PC-3 (cell line): ENCODE data around the gene SLC25A18. TPM values are rescaled to one million over a fixed set of nuclear protein-coding genes. Genes with fewer than 3 reads are reported as not detected.

Experiments
- ATAC-seq: fragments of 200-7000 bp; cut with Tn5 transposase; 2 replicates; pipeline ENCODE4 v1.9.1; 2020; ENCODE audit warnings: mild to moderate bottlenecking, moderate library complexity
- BruUV-seq: library from RNA; stranded (reverse); fragments of 400-500 nt; replicated peaks from 2 replicates; lab custom pipeline; 2021; lab: Mats Ljungman, UMichigan
- CTCF ChIA-PET: fragments of 300-600 bp; sonication (Branson Sonifier 250); formaldehyde crosslinking; loops from one replicate; lab custom pipeline; 2022; ENCODE audit warnings: antibody characterized with exemption; lab: Charles Lee
- POLR2A ChIA-PET: fragments of 300-600 bp; sonication (Branson Sonifier 250); formaldehyde crosslinking; loops from one replicate; lab custom pipeline; 2022; ENCODE audit warnings: antibody characterized with exemption; ENCODE audit not compliant: unreplicated experiment; lab: Charles Lee
- DNase-seq: peaks from one replicate; pipeline ENCODE4 v3.0.0-alpha.2; 2015
- H2AFZ ChIP-seq: fragments of 300-600 bp; sonication (generic); 2 replicates; pipeline ENCODE4 v1.6.0; 2016; ENCODE audit warnings: antibody characterized with exemption, low read length
- H3F3A ChIP-seq: fragments of 300-600 bp; sonication (generic); one replicate; pipeline ENCODE4 v1.6.0; 2017; ENCODE audit warnings: antibody characterized with exemption, low read length, control low read depth, mild to moderate bottlenecking; ENCODE audit not compliant: unreplicated experiment
- H3K27ac ChIP-seq: fragments of 300-600 bp; sonication (generic); 2 replicates; pipeline ENCODE4 v1.5.1; 2016; ENCODE audit warnings: mild to moderate bottlenecking, low read length
- H3K27me3 ChIP-seq: fragments of 300-600 bp; sonication (generic); 2 replicates; pipeline ENCODE4 v1.6.1; 2016; ENCODE audit warnings: low read length, mixed read lengths
- H3K36me3 ChIP-seq: fragments of 300-600 bp; sonication (generic); 2 replicates; pipeline ENCODE4 v1.6.1; 2016; ENCODE audit warnings: low read depth, mixed run types, low read length, mixed read lengths
- H3K4me1 ChIP-seq: fragments of 300-600 bp; sonication (generic); 2 replicates; pipeline ENCODE4 v1.5.1; 2016; ENCODE audit warnings: low read length; ENCODE audit not compliant: insufficient read depth
- H3K4me2 ChIP-seq: fragments of 300-600 bp; sonication (generic); 2 replicates; pipeline ENCODE4 v1.6.0; 2016; ENCODE audit warnings: low read length
- H3K4me3 ChIP-seq: fragments of 300-600 bp; sonication (generic); 2 replicates; pipeline ENCODE4 v1.5.1; 2016; ENCODE audit warnings: mild to moderate bottlenecking, low read length, mixed read lengths
- H3K79me2 ChIP-seq: fragments of 300-600 bp; sonication (generic); 2 replicates; pipeline ENCODE4 v1.6.1; 2017; ENCODE audit warnings: low read length, mixed read lengths
- H3K9ac ChIP-seq: fragments of 300-600 bp; sonication (generic); 2 replicates; pipeline ENCODE4 v1.6.0; 2016; ENCODE audit warnings: mild to moderate bottlenecking, low read length
- H3K9me2 ChIP-seq: fragments of 300-600 bp; sonication (generic); replicated peaks from 2 replicates; pipeline ENCODE4 v1.6.1; 2016; ENCODE audit warnings: mixed run types, low read length, mixed read lengths
- H3K9me3 ChIP-seq: fragments of 300-600 bp; sonication (generic); 2 replicates; pipeline ENCODE4 v1.6.1; 2016; ENCODE audit warnings: low read length, mixed read lengths
- H4K20me1 ChIP-seq: fragments of 300-600 bp; sonication (generic); 2 replicates; pipeline ENCODE4 v1.6.1; 2016; ENCODE audit warnings: low read length, mixed read lengths
- CTCF ChIP-seq: fragments of 300-600 bp; sonication (generic); conservative IDR thresholded peaks from 2 replicates; pipeline ENCODE4 v1.5.1; 2017; ENCODE audit warnings: antibody characterized with exemption, low read depth, mild to moderate bottlenecking, low read length
- EZH2 ChIP-seq: fragments of 300-600 bp; sonication (generic); IDR thresholded peaks from one replicate; pipeline ENCODE4 v1.6.1; 2017; ENCODE audit warnings: antibody characterized with exemption, mild to moderate bottlenecking, low read length; ENCODE audit not compliant: unreplicated experiment
- EZH2phosphoT487 ChIP-seq: fragments of 300-600 bp; sonication (generic); IDR thresholded peaks from 2 replicates; pipeline ENCODE4 v1.6.1; 2018; ENCODE audit warnings: mild to moderate bottlenecking, antibody characterized with exemption, low read length, borderline replicate concordance
- intact Hi-C: fragments of 100-400 bp; cut with micrococcal nuclease; formaldehyde crosslinking; loops from 2 replicates; pipeline ENCODE4 v1.9.0; 2023
- total RNA-seq: library from RNA; depleted of rRNA; stranded (reverse); fragments of >200 nt; gene quantifications from 2 replicates; pipeline ENCODE4 v1.2.3, GENCODE V29; 2014

Gene SLC25A18
- total RNA-seq, 1 experiment from 2014 or later, result 0.22 TPM

- no peaks in the 10 kb centered on the region for H3K27me3 ChIP-seq
- no peak overlapping the region for H3K27ac ChIP-seq
- intact Hi-C loops, result no loop called here
- no peaks in the 10 kb centered on the region for H3K9me2 ChIP-seq
- H3F3A ChIP-seq, result no peaks in the 10 kb centered on the region
- H3K79me2 ChIP-seq, result no peaks in the 10 kb centered on the region
- POLR2A ChIA-PET, result no interaction called here
- no peaks in the 10 kb centered on the region for H3K9me3 ChIP-seq
- H3K4me3 ChIP-seq, result no peak overlapping the region
- TF ChIP-seq EZH2 (no peak), EZH2phosphoT487 (no peak), CTCF (no peak)
- no peak for ATAC-seq
- CTCF ChIA-PET, result interaction anchor here (0.6 kb wide), 1 partner anchor 117 kb away, joined by 13 read pairs; no protein-coding TSS in a partner anchor
- no peak overlapping the region for H3K4me2 ChIP-seq
- no peak overlapping the region for H3K9ac ChIP-seq
- H2AFZ ChIP-seq, result no peak overlapping the region
- H3K4me1 ChIP-seq, result no peaks in the 10 kb centered on the region
- no peak for DNase-seq
- no TSS peak for BruUV-seq
- H4K20me1 ChIP-seq, result no peaks in the 10 kb centered on the region
- H3K36me3 ChIP-seq, result no peaks in the 10 kb centered on the region
Observed at GRCh38 chr22:17549655-17550054, 13.6 kb upstream of the SLC25A18 start.

- no peaks in the 10 kb centered on the region for H3K9me2 ChIP-seq
- POLR2A ChIA-PET, result no interaction called here
- no peaks in the 10 kb centered on the region for H3F3A ChIP-seq
- H2AFZ ChIP-seq, result no peak overlapping the region
- H3K9me3 ChIP-seq, result no peaks in the 10 kb centered on the region
- no peak overlapping the region for H3K4me3 ChIP-seq
- no peaks in the 10 kb centered on the region for H3K79me2 ChIP-seq
- H3K36me3 ChIP-seq, result no peaks in the 10 kb centered on the region
- no peaks in the 10 kb centered on the region for H4K20me1 ChIP-seq
- no peak for ATAC-seq
- no peaks in the 10 kb centered on the region for H3K27me3 ChIP-seq
- H3K4me1 ChIP-seq, result no peaks in the 10 kb centered on the region
- H3K27ac ChIP-seq, result no peak overlapping the region
- no peak overlapping the region for H3K9ac ChIP-seq
- intact Hi-C loops, result no loop called here
- TF ChIP-seq EZH2phosphoT487 (no peak), EZH2 (no peak), CTCF (no peak)
- H3K4me2 ChIP-seq, result no peak overlapping the region
- no TSS peak for BruUV-seq
- DNase-seq, result no peak
- CTCF ChIA-PET, result interaction anchor here (0.6 kb wide), 1 partner anchor 508 kb away, joined by 7 read pairs; no protein-coding TSS in a partner anchor
Observed at GRCh38 chr22:17552737-17553136, 10.6 kb upstream of the SLC25A18 start.

- no peak overlapping the region for H3K27ac ChIP-seq
- H3K27me3 ChIP-seq, result no peaks in the 10 kb centered on the region
- H2AFZ ChIP-seq, result no peak overlapping the region
- H3K9me2 ChIP-seq, result no peaks in the 10 kb centered on the region
- no peak overlapping the region for H3K4me3 ChIP-seq
- intact Hi-C loops, result no loop called here
- H3K9ac ChIP-seq, result no peak overlapping the region
- no peaks in the 10 kb centered on the region for H3K9me3 ChIP-seq
- no peak for TF ChIP-seq EZH2phosphoT487
- TF ChIP-seq EZH2, result no peak
- no peak for TF ChIP-seq CTCF
- no peaks in the 10 kb centered on the region for H4K20me1 ChIP-seq
- H3K79me2 ChIP-seq, result no peaks in the 10 kb centered on the region
- no peak overlapping the region for H3K4me2 ChIP-seq
- DNase-seq (no peak), ATAC-seq (no peak)
- H3F3A ChIP-seq, result no peaks in the 10 kb centered on the region
- no TSS peak for BruUV-seq
- H3K36me3 ChIP-seq, result no peaks in the 10 kb centered on the region
- ChIA-PET CTCF (no interaction called here), POLR2A (no interaction called here)
- H3K4me1 ChIP-seq, result no peaks in the 10 kb centered on the region
Observed at GRCh38 chr22:17554814-17555213, 8.5 kb upstream of the SLC25A18 start.
